Stomach (tissue), 9 donors: Measurements from ENCODE around the gene NOL12. TPM values are rescaled to one million over a fixed set of nuclear protein-coding genes. Genes with fewer than 3 reads are reported as not detected.
"Not testable (repeated sequence)": the region's sequence is repeated elsewhere in the genome, so short reads cannot be mapped to it uniquely, and the experiment has no call there.

ENCODE experiments used
- DNase-seq, 2 donors: peaks; one replicate each; pipeline versions ENCODE4 v3.0.0 to v3.0.0-alpha.2; 2013 to 2019
- H3K27ac ChIP-seq, 5 donors: fragments of 200-600 bp in 4 of 5; sonication (generic) in 4 of 5; one replicate each; pipeline ENCODE4 v1.5.1; 2013 to 2019; ENCODE audit warnings: mild to moderate bottlenecking in 1 of 5, moderate library complexity in 1 of 5
- H3K27me3 ChIP-seq, 3 donors: fragments of 200-600 bp; sonication (generic); one replicate each; pipeline ENCODE4 v1.5.1; 2017 to 2019; ENCODE audit warnings: mixed run types in 1 of 3
- H3K36me3 ChIP-seq, 4 donors: fragments of 200-600 bp; sonication (generic); 1 replicate in 3 of 4; 2 replicates in 1 of 4; pipeline ENCODE4 v1.5.1; 2016 to 2019
- H3K4me1 ChIP-seq, 4 donors: fragments of 200-600 bp; sonication (generic); one replicate each; pipeline ENCODE4 v1.5.1; 2016 to 2019
- H3K4me3 ChIP-seq, 4 donors: fragments of 200-600 bp; sonication (generic) in 3 of 4; one replicate each; pipeline ENCODE4 v1.5.1; 2016 to 2019; ENCODE audit warnings: mild to moderate bottlenecking in 1 of 4
- H3K9me3 ChIP-seq, 4 donors: fragments of 200-600 bp; sonication (generic); one replicate each; pipeline ENCODE4 v1.5.1; 2016 to 2019
- EP300 ChIP-seq: sonication (generic); formaldehyde crosslinking; IDR thresholded peaks from one replicate; pipeline ENCODE4 v1.6.1; 2017; ENCODE audit warnings: antibody characterized with exemption
- POLR2A ChIP-seq, 4 donors: fragments of 450-650 bp; IDR thresholded peaks; one replicate each; pipeline ENCODE4 v1.6.1; 2016; ENCODE audit warnings: antibody characterized with exemption in 4 of 4, control low read depth in 2 of 4, mild to moderate bottlenecking in 1 of 4, moderate library complexity in 1 of 4
- POLR2AphosphoS5 ChIP-seq, 3 donors: sonication (generic); formaldehyde crosslinking; IDR thresholded peaks; one replicate each; pipeline ENCODE4 v1.6.1; 2016; ENCODE audit warnings: antibody characterized with exemption in 3 of 3
- WGBS, 5 donors: extraction: QIAGEN DNeasy Blood & Tissue Kit in 3 of 5; methylation state at CpG; one replicate each; pipeline versions ENCODE4 v1.1.5 to v1.1.7; 2013 to 2018; 5-methylcytosine and 5-hydroxymethylcytosine counted together
- intact Hi-C: fragments of 100-400 bp; cut with DNase I; formaldehyde crosslinking; loops from one replicate; pipeline ENCODE4 v1.15.1; 2023; ENCODE audit warnings: low total_unique reads
- polyA plus RNA-seq, 3 donors: library from polyadenylated mRNA; stranded (reverse); fragments of 200-250 nt; gene quantifications; one replicate each; pipeline ENCODE4 v1.2.3, GENCODE V29; 2013
- total RNA-seq, 5 donors: library from RNA; depleted of rRNA; stranded (reverse); fragments of >200 nt; gene quantifications; one replicate each; pipeline versions ENCODE4 v1.1.0 to v1.2.3, GENCODE V29; 2014 to 2016
- TF ChIP-seq, protein P1 (sequence below), 7 experiments: fragments of 450-650 bp in 4 of 7; fragments of 200-600 bp in 3 of 7; sonication (generic) in 3 of 7; IDR thresholded peaks; one replicate each; pipeline ENCODE4 v1.5.1; 2016 to 2019; ENCODE audit warnings: antibody characterized with exemption in 7 of 7, control low read depth in 2 of 7, mild to moderate bottlenecking in 1 of 7
- donor health status: healthy with polysubstance abuse.
- donor health status: Bipolar disorder and iron deficiency.
- donor health status: healthy.

The NOL12 gene
- total and polyA plus RNA-seq, 8 donors, result 9.3 to 64.6 (median 35.3) TPM

DNA sequence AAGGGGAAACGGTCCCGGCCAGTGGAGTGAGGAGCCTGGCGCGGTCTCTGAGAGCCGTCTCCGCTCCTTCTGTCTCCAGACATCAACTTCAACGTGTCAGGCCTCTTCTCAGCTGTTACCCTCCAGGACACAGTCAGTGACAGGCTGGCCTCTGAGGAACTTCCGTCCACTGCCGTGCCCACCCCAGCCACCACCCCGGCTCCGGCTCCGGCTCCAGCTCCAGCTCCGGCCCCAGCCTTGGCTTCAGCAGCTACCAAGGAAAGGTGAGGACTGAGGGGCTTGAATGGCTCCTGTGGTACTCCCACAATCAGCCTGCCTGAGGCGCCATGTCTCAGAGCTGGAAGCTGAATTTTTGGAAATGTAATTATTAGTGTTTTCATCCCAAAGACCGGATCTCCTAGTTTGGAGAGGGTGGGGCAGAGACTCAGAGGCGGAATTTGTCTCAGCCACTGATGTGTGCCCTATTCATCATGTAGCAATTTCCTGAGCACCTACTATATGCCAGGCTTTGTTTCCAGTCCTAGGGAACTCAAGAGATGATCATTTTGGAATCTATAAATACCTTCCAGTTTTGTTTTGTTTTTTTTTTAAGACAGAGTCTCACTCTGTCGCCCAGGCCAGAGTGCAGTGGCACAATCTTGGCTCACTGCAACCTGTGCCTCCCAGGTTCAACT lies 35.5 kb upstream of the NOL12 start:
- H3K27ac ChIP-seq, result no peak overlapping the region
- 95 to 99% (median 96%) methylated on average over 12 to 17 of the region's 17 CpGs for WGBS, 5 donors
- H3K4me3 ChIP-seq, result no peak overlapping the region
- no peaks in the 10 kb centered on the region for H3K9me3 ChIP-seq
- TF ChIP-seq POLR2AphosphoS5 (IDR thresholded peaks at IDR 0.05) (no peak), EP300 (no peak), POLR2A (IDR thresholded peaks at IDR 0.05) (no peak)
- TF ChIP-seq, protein P1, sequence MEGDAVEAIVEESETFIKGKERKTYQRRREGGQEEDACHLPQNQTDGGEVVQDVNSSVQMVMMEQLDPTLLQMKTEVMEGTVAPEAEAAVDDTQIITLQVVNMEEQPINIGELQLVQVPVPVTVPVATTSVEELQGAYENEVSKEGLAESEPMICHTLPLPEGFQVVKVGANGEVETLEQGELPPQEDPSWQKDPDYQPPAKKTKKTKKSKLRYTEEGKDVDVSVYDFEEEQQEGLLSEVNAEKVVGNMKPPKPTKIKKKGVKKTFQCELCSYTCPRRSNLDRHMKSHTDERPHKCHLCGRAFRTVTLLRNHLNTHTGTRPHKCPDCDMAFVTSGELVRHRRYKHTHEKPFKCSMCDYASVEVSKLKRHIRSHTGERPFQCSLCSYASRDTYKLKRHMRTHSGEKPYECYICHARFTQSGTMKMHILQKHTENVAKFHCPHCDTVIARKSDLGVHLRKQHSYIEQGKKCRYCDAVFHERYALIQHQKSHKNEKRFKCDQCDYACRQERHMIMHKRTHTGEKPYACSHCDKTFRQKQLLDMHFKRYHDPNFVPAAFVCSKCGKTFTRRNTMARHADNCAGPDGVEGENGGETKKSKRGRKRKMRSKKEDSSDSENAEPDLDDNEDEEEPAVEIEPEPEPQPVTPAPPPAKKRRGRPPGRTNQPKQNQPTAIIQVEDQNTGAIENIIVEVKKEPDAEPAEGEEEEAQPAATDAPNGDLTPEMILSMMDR (IDR thresholded peaks at IDR 0.05), result no peak
- peaks cover 0 to 11% (median 0%) of the 10 kb centered on the region in 4 donors for H3K4me1 ChIP-seq
- no peaks in the 10 kb centered on the region for H3K27me3 ChIP-seq
- intact Hi-C loops, result no loop called here
- H3K36me3 ChIP-seq, result peaks cover 13 to 88% (median 64%) of the 10 kb centered on the region in 4 donors
- no peak for DNase-seq

DNA sequence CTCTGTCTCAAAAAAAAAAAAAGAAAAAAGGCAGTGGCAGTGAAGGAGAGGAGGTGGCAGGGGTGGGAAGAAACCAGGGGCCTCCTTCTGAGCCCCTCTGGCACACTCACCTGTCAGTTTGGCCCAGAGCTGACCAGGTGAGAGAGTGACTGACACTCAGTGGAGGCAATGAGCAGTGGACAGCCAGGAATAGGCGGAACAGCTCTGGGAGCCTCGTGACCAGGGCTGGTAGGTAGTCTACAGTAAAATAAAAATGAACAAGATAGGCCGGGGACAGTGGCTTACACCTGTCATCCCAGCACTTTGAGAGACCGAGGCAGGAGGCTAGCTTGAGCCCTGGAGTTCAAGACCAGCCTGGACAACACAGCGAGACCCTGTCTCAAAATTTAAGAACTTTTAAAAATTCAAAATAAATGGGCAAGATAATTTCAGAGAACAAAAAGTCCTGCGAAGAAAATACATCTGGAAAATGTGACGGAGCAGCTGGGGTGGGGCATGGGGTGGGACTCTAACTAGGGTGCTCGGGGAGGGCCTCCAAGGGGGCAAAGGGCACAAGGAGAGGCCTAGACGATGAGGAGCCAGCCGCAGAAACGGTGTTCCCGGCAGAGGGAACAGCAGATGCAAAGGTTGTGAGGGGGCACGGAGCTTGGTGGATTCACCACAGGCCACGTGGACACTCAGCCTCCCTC lies 31.4 kb upstream of the NOL12 start:
- no peak for TF ChIP-seq POLR2AphosphoS5 (IDR thresholded peaks at IDR 0.05)
- no peak for TF ChIP-seq POLR2A (IDR thresholded peaks at IDR 0.05)
- no peak for TF ChIP-seq EP300
- TF ChIP-seq, protein P1 (IDR thresholded peaks at IDR 0.05), result no peak
- intact Hi-C loops, result no loop called here
- 70 to 86% (median 83%) methylated on average over 13 to 14 of the region's 14 CpGs for WGBS, 5 donors
- H3K4me1 ChIP-seq, result peaks cover 12 to 14% (median 14%) of the 10 kb centered on the region in 4 donors
- no peaks in the 10 kb centered on the region for H3K27me3 ChIP-seq
- H3K9me3 ChIP-seq, result no peaks in the 10 kb centered on the region
- peak in 1 of 2 donors; percentile 36 for DNase-seq
- peaks cover 6 to 49% (median 44%) of the 10 kb centered on the region in 4 donors for H3K36me3 ChIP-seq
- no peak overlapping the region for H3K27ac ChIP-seq
- no peak overlapping the region for H3K4me3 ChIP-seq

DNA sequence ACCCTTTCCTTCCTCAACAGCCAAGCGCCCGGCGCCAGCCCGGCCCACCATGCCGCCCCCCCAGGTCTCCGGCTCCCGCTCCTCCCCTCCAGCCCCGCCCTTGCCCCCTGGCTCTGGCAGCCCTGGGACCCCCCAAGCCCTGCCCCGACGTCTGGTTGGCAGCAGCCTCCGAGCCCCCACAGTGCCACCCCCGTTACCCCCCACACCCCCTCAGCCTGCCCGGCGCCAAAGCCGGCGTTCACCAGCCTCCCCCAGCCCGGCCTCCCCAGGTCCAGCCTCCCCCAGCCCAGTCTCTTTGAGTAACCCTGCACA lies 30.9 kb upstream of the NOL12 start:
- Histone ChIP-seq H3K4me3 (no peak overlapping the region), H3K4me1 (peaks cover 17 to 19% (median 19%) of the 10 kb centered on the region in 4 donors), H3K9me3 (no peaks in the 10 kb centered on the region), H3K27me3 (no peaks in the 10 kb centered on the region), H3K36me3 (peaks cover 6 to 44% (median 39%) of the 10 kb centered on the region in 4 donors), H3K27ac (no peak overlapping the region)
- intact Hi-C loops, result no loop called here
- WGBS, 5 donors, result 82 to 97% (median 91%) methylated on average over 5 to 17 of the region's 17 CpGs
- DNase-seq, result no peak
- TF ChIP-seq POLR2A (IDR thresholded peaks at IDR 0.05) (no peak), POLR2AphosphoS5 (IDR thresholded peaks at IDR 0.05) (no peak), EP300 (no peak)
- TF ChIP-seq, protein P1 (IDR thresholded peaks at IDR 0.05), result no peak

DNA sequence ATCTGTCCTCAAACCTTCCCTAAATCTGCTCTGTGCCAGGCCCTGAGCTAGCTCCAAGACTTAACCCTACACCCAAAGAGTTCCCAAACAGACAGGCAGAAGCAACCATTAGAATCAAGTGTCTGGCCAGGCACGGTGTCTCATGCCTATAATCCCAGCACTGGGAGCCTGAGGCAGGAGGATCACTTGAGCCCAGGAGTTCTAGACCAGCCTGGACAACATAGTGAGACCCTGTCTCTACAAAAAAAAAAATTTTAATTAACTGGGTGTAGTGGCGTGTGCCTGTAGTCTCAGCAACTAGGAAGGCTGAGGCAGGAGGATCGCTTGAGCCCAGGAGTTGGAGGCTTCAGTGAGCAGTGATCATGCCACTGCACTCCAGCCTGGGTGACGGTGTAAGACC lies 29.6 kb upstream of the NOL12 start:
- 93 to 98% (median 97%) methylated on average over 4 of the region's 4 CpGs for WGBS, 5 donors
- H3K4me3 ChIP-seq, H3K9me3 ChIP-seq, H3K27ac ChIP-seq, H3K27me3 ChIP-seq, intact Hi-C loops, DNase-seq: not testable (repeated sequence)
- H3K4me1 ChIP-seq, result peaks cover 31 to 33% (median 32%) of the 10 kb centered on the region in 4 donors
- peaks cover 3 to 30% (median 25%) of the 10 kb centered on the region in 4 donors for H3K36me3 ChIP-seq
